H9 (cell line): ENCODE measurements around the gene PLEKHA1. TPM values are rescaled to one million over a fixed set of nuclear protein-coding genes. Genes with fewer than 3 reads are reported as not detected.

Source experiments
- DNase-seq: peaks from one replicate; pipeline ENCODE4 v3.0.0-alpha.2; 2017
- H2AFZ ChIP-seq: one replicate; pipeline ENCODE4 v1.6.1; 2013; ENCODE audit warnings: mild to moderate bottlenecking, low read length, control low read depth, moderate library complexity
- H2AK5ac ChIP-seq: 2 replicates; pipeline ENCODE4 v1.6.1; 2013; ENCODE audit warnings: low read length, control low read depth, mixed read lengths; ENCODE audit not compliant: insufficient read length
- H2BK120ac ChIP-seq: one replicate; pipeline ENCODE4 v1.6.1; 2013; ENCODE audit warnings: low read depth, mild to moderate bottlenecking, low read length, control low read depth, inconsistent platforms; ENCODE audit not compliant: poor library complexity, severe bottlenecking
- H2BK12ac ChIP-seq: 2 replicates; pipeline ENCODE4 v1.6.1; 2013; ENCODE audit warnings: low read length, control low read depth, mixed read lengths, low read depth; ENCODE audit not compliant: insufficient read length
- H2BK15ac ChIP-seq: 2 replicates; pipeline ENCODE4 v1.6.1; 2013; ENCODE audit warnings: low read depth, low read length, control low read depth
- H2BK20ac ChIP-seq: one replicate; pipeline ENCODE4 v1.6.1; 2013; ENCODE audit warnings: low read depth, mild to moderate bottlenecking, low read length, control low read depth, inconsistent platforms; ENCODE audit not compliant: poor library complexity, severe bottlenecking
- H2BK5ac ChIP-seq: 2 replicates; pipeline ENCODE4 v1.6.1; 2013; ENCODE audit warnings: low read length, control low read depth, mixed read lengths; ENCODE audit not compliant: insufficient read length
- H3K14ac ChIP-seq: 2 replicates; pipeline ENCODE4 v1.6.1; 2013; ENCODE audit warnings: low read length, control low read depth; ENCODE audit not compliant: insufficient read depth
- H3K18ac ChIP-seq: 2 replicates; pipeline ENCODE4 v1.6.1; 2013; ENCODE audit warnings: low read depth, mild to moderate bottlenecking, mixed read lengths, low read length, control low read depth; ENCODE audit not compliant: insufficient read length
- H3K23ac ChIP-seq: 2 replicates; pipeline ENCODE4 v1.6.1; 2013; ENCODE audit warnings: low read length, control low read depth, mixed read lengths, low read depth; ENCODE audit not compliant: insufficient read length
- H3K23me2 ChIP-seq: 2 replicates; pipeline ENCODE4 v1.6.1; 2013; ENCODE audit warnings: low read depth, mild to moderate bottlenecking, mixed read lengths, low read length, control low read depth; ENCODE audit not compliant: insufficient read length, poor library complexity, severe bottlenecking
- H3K27ac ChIP-seq: 2 replicates; pipeline ENCODE4 v1.5.1; 2013; ENCODE audit warnings: low read length, control low read depth, mixed read lengths, low read depth; ENCODE audit not compliant: insufficient read length
- H3K27me3 ChIP-seq: 2 replicates; pipeline ENCODE4 v1.6.1; 2013; ENCODE audit warnings: low read length, control low read depth, inconsistent platforms; ENCODE audit not compliant: insufficient read depth
- H3K4ac ChIP-seq: 2 replicates; pipeline ENCODE4 v1.6.1; 2013; ENCODE audit warnings: low read depth, mild to moderate bottlenecking, control low read depth, inconsistent platforms, low read length, moderate library complexity
- H3K4me1 ChIP-seq: 2 replicates; pipeline ENCODE4 v1.6.1; 2013; ENCODE audit warnings: low read length, control low read depth, inconsistent platforms; ENCODE audit not compliant: insufficient read depth
- H3K4me2 ChIP-seq: 2 replicates; pipeline ENCODE4 v1.6.1; 2013; ENCODE audit warnings: low read length, control low read depth, mixed read lengths; ENCODE audit not compliant: insufficient read length, insufficient read depth
- H3K56ac ChIP-seq: 2 replicates; pipeline ENCODE4 v1.6.1; 2013; ENCODE audit warnings: low read depth, mild to moderate bottlenecking, mixed read lengths, low read length, control low read depth; ENCODE audit not compliant: insufficient read length
- H3K79me1 ChIP-seq: 2 replicates; pipeline ENCODE4 v1.6.1; 2013; ENCODE audit warnings: low read depth, mild to moderate bottlenecking, moderate library complexity, low read length, control low read depth, inconsistent platforms; ENCODE audit not compliant: insufficient read depth, poor library complexity, severe bottlenecking
- H3K79me2 ChIP-seq: 2 replicates; pipeline ENCODE4 v1.6.1; 2013; ENCODE audit warnings: low read length, control low read depth, inconsistent platforms; ENCODE audit not compliant: insufficient read depth
- H3K9ac ChIP-seq: 2 replicates; pipeline ENCODE4 v1.6.1; 2013; ENCODE audit warnings: low read length, control low read depth, mixed read lengths; ENCODE audit not compliant: insufficient read length; ENCODE audit errors: extremely low read depth
- H3K9me3 ChIP-seq: one replicate; pipeline ENCODE4 v1.6.1; 2013; ENCODE audit warnings: low read depth, low read length, inconsistent platforms; ENCODE audit not compliant: control insufficient read depth
- H3T11ph ChIP-seq: one replicate; pipeline ENCODE4 v1.6.1; 2013; ENCODE audit warnings: mild to moderate bottlenecking, low read length, control low read depth, inconsistent platforms
- H4K20me1 ChIP-seq: one replicate; pipeline ENCODE4 v1.6.1; 2013; ENCODE audit not compliant: control insufficient read depth, insufficient read length, insufficient read depth
- H4K5ac ChIP-seq: 2 replicates; pipeline ENCODE4 v1.6.1; 2013; ENCODE audit warnings: low read depth, mild to moderate bottlenecking, mixed read lengths, low read length, control low read depth; ENCODE audit not compliant: insufficient read length
- H4K8ac ChIP-seq: replicated peaks from 2 replicates; pipeline ENCODE4 v1.6.1; 2013; ENCODE audit warnings: low read length, control low read depth, mixed read lengths, low read depth; ENCODE audit not compliant: insufficient read length
- H4K91ac ChIP-seq: 2 replicates; pipeline ENCODE4 v1.6.1; 2013; ENCODE audit warnings: low read depth, mild to moderate bottlenecking, moderate library complexity, mixed read lengths, low read length, control low read depth; ENCODE audit not compliant: insufficient read length
- H3K27ac Mint-ChIP-seq, 3 experiments: 2 replicates in 2 of 3; 3 replicates in 1 of 3; pipeline ENCODE4 v1.8.0; 2020 to 2021; ENCODE audit warnings: mixed read lengths in 3 of 3, mild to moderate bottlenecking in 1 of 3, moderate library complexity in 1 of 3
- H3K27me3 Mint-ChIP-seq: 2 replicates; pipeline ENCODE4 v1.8.0; 2021; ENCODE audit warnings: low read depth, mild to moderate bottlenecking, moderate library complexity, mixed read lengths
- H3K36me3 Mint-ChIP-seq, 3 experiments: 2 replicates in 2 of 3; 3 replicates in 1 of 3; pipeline ENCODE4 v1.8.0; 2020 to 2021; ENCODE audit warnings: low read depth in 3 of 3, mixed read lengths in 3 of 3; ENCODE audit not compliant: insufficient read depth in 1 of 3
- H3K4me1 Mint-ChIP-seq, 2 experiments: 2 replicates each; pipeline ENCODE4 v1.8.0; 2020; ENCODE audit warnings: mixed read lengths in 2 of 2
- H3K4me3 Mint-ChIP-seq, 2 experiments: 2 replicates in 1 of 2; 3 replicates in 1 of 2; pipeline ENCODE4 v1.8.0; 2020 to 2021; ENCODE audit warnings: mild to moderate bottlenecking in 2 of 2, mixed read lengths in 2 of 2, moderate library complexity in 1 of 2
- H3K9me3 Mint-ChIP-seq, 2 experiments: 2 replicates in 1 of 2; 3 replicates in 1 of 2; pipeline ENCODE4 v1.8.0; 2020; ENCODE audit warnings: mild to moderate bottlenecking in 2 of 2, mixed read lengths in 2 of 2, moderate library complexity in 1 of 2
- WGBS: extraction: QIAGEN DNeasy Blood & Tissue Kit; methylation state at CpG from one replicate; pipeline ENCODE4 v1.1.7; 2013; ENCODE audit warnings: missing lambda C conversion rate, low lambda C conversion rate, mixed read lengths; ENCODE audit not compliant: insufficient read length; ENCODE audit errors: extremely low coverage; 5-methylcytosine and 5-hydroxymethylcytosine counted together
- total RNA-seq: library from RNA; stranded (reverse); gene quantifications from 2 replicates; pipeline ENCODE4 v1.2.1, GENCODE V29; 2021
- TF ChIP-seq, protein P1 (sequence below): fragments of 200-600 bp; sonication (generic); conservative IDR thresholded peaks from 3 replicates; pipeline ENCODE4 v1.8.0; 2021; ENCODE audit warnings: antibody characterized with exemption, mild to moderate bottlenecking

The PLEKHA1 gene
- total RNA-seq, 1 experiment from 2014 or later: 32.7 TPM

DNA sequence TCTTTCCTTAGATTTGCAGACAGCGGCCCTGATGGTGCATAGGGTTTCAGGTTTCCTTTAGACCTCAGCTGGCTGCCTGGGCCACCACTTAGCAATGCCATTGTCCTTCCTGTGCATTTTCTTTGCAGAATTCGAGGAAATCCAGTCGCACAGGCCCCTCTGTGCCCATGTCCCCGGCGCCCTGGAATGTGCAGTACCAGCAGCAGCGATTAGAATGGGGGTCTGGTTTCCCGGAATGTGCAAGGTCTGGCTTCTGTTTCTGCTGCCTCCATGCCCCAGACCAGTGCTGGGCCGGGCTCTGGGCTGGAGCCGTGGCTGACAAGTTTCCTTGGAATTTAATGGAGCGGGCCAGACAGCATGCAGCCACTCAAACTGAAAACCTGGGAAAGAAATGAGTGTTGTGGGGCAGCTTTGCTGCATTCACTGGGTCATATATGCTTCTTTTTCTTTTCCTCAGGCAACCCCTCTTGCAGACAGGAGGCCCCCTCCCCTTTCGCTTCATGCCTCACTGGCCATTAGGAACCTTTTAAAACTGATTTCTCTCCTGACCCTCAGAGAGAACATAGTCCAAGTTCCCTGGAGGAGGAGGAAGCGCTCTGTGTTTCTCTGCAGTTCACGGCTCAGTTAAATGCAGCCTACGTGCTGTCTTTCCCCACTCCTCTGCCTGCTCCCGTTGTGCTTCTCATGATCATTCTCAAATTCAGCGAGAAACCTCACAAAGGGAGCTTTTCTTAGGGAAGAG lies 101.3 kb downstream of the PLEKHA1 start:
- H2BK20ac ChIP-seq: no peak overlapping the region
- H3K18ac ChIP-seq: no peak overlapping the region
- no peak overlapping the region for H3K56ac ChIP-seq
- Mint-ChIP-seq H3K27ac (peak overlapping the region; percentile 50 to 91 (median 70); a peak in 3 of 7 replicates), H3K27me3 (peaks cover 5% of the 10 kb centered on the region), H3K4me3 (peak overlapping the region in 1 of 2 experiments; percentile 19; a peak in 1 of 5 replicates), H3K9me3 (peaks cover 0 to under 1% of the 10 kb centered on the region in 2 experiments; a peak in 2 of 5 replicates), H3K36me3 (peaks cover 0 to 2% (median 0%) of the 10 kb centered on the region in 3 experiments; a peak in 1 of 7 replicates), H3K4me1 (peaks cover 49 to 55% of the 10 kb centered on the region in 2 experiments)
- TF ChIP-seq, protein P1, sequence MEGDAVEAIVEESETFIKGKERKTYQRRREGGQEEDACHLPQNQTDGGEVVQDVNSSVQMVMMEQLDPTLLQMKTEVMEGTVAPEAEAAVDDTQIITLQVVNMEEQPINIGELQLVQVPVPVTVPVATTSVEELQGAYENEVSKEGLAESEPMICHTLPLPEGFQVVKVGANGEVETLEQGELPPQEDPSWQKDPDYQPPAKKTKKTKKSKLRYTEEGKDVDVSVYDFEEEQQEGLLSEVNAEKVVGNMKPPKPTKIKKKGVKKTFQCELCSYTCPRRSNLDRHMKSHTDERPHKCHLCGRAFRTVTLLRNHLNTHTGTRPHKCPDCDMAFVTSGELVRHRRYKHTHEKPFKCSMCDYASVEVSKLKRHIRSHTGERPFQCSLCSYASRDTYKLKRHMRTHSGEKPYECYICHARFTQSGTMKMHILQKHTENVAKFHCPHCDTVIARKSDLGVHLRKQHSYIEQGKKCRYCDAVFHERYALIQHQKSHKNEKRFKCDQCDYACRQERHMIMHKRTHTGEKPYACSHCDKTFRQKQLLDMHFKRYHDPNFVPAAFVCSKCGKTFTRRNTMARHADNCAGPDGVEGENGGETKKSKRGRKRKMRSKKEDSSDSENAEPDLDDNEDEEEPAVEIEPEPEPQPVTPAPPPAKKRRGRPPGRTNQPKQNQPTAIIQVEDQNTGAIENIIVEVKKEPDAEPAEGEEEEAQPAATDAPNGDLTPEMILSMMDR: no peak
- H3K27ac ChIP-seq: no peak overlapping the region
- H3K23ac ChIP-seq: no peak overlapping the region
- H2AK5ac ChIP-seq: no peak overlapping the region
- peaks cover 11% of the 10 kb centered on the region for H3K4me1 ChIP-seq
- no peaks in the 10 kb centered on the region for H3K79me1 ChIP-seq
- no peak overlapping the region for H3K14ac ChIP-seq
- no peak overlapping the region for H2BK120ac ChIP-seq
- no peak overlapping the region for H3K4ac ChIP-seq
- no peak overlapping the region for H4K8ac ChIP-seq
- no peaks in the 10 kb centered on the region for H3K9me3 ChIP-seq
- no peak overlapping the region for H4K91ac ChIP-seq
- no peaks in the 10 kb centered on the region for H3K79me2 ChIP-seq
- H2AFZ ChIP-seq: no peak overlapping the region
- no CpG with 5 or more reads among the region's 16 CpGs for WGBS
- no peaks in the 10 kb centered on the region for H3K23me2 ChIP-seq
- no peak overlapping the region for H4K5ac ChIP-seq
- H2BK12ac ChIP-seq: no peak overlapping the region
- H2BK15ac ChIP-seq: no peak overlapping the region
- no peaks in the 10 kb centered on the region for H4K20me1 ChIP-seq
- H3K9ac ChIP-seq: no peak overlapping the region
- no peak overlapping the region for H2BK5ac ChIP-seq
- no peak overlapping the region for H3K4me2 ChIP-seq
- DNase-seq: no peak
- H3T11ph ChIP-seq: no peak overlapping the region
- H3K27me3 ChIP-seq: no peaks in the 10 kb centered on the region
